Vagina (tissue), 2 donors: ENCODE data around the gene PPP6R2.

Source experiments
- CTCF ChIP-seq, 3 experiments: fragments of 450-650 bp in 2 of 3; fragments of 200-600 bp in 1 of 3; sonication (generic) in 1 of 3; IDR thresholded peaks; one replicate each; pipeline ENCODE4 v1.5.1; 2017 to 2019; ENCODE audit warnings: antibody characterized with exemption in 3 of 3, mild to moderate bottlenecking in 2 of 3, moderate library complexity in 2 of 3
- POLR2A ChIP-seq, 2 donors: fragments of 450-650 bp; IDR thresholded peaks; one replicate each; pipeline ENCODE4 v1.6.1; 2017; ENCODE audit warnings: antibody characterized with exemption in 2 of 2, mild to moderate bottlenecking in 2 of 2, moderate library complexity in 2 of 2
- POLR2AphosphoS5 ChIP-seq, 2 donors: sonication (generic); formaldehyde crosslinking; IDR thresholded peaks; one replicate each; pipeline ENCODE4 v1.9.0; 2017; ENCODE audit warnings: antibody characterized with exemption in 2 of 2, mild to moderate bottlenecking in 2 of 2, low read depth in 1 of 2; ENCODE audit not compliant: insufficient read depth in 1 of 2

- no peak for TF ChIP-seq POLR2A (IDR thresholded peaks at IDR 0.05)
- TF ChIP-seq POLR2AphosphoS5 (IDR thresholded peaks at IDR 0.05; ENCODE audit: insufficient read depth in 1 of 2, low read depth in 1 of 2), result peak in 1 of 2 donors; percentile 41
- TF ChIP-seq CTCF (IDR thresholded peaks at IDR 0.05), result no peak
Observed at GRCh38 chr22:50460938-50461337, 117.8 kb downstream of the PPP6R2 start.
